Spleen (tissue), 11 donors: ENCODE measurements around the gene VSTM2L. TPM values are rescaled to one million over a fixed set of nuclear protein-coding genes. Genes with fewer than 3 reads are reported as not detected.

Experiments used
- DNase-seq: peaks from one replicate; pipeline ENCODE4 v3.0.0-alpha.2; 2020
- H3K27ac ChIP-seq, 8 donors: fragments of 200-600 bp; sonication (generic) in 7 of 8; 1 replicate in 4 of 8; 2 replicates in 4 of 8; pipeline versions ENCODE4 v1.5.0 to v1.8.0; 2016 to 2021; ENCODE audit warnings: inconsistent platforms in 4 of 8, mild to moderate bottlenecking in 4 of 8, moderate library complexity in 1 of 8
- H3K27me3 ChIP-seq, 7 donors: fragments of 200-600 bp; sonication (generic) in 6 of 7; replicated peaks in 1 of 7; 1 replicate in 4 of 7; 2 replicates in 3 of 7; pipeline versions ENCODE4 v1.5.0 to v1.8.0; 2016 to 2021; ENCODE audit warnings: inconsistent platforms in 3 of 7, mild to moderate bottlenecking in 1 of 7
- H3K36me3 ChIP-seq, 6 donors: fragments of 200-600 bp; sonication (generic) in 5 of 6; 1 replicate in 4 of 6; 2 replicates in 2 of 6; pipeline versions ENCODE4 v1.5.0 to v1.8.0; 2016 to 2021; ENCODE audit warnings: inconsistent platforms in 2 of 6
- H3K4me1 ChIP-seq, 6 donors: fragments of 200-600 bp; sonication (generic) in 5 of 6; 1 replicate in 3 of 6; 2 replicates in 3 of 6; pipeline versions ENCODE4 v1.5.0 to v1.8.0; 2016 to 2021; ENCODE audit warnings: inconsistent platforms in 3 of 6
- H3K4me3 ChIP-seq, 8 donors: fragments of 200-600 bp; sonication (generic) in 7 of 8; 1 replicate in 4 of 8; 2 replicates in 4 of 8; pipeline versions ENCODE4 v1.5.0 to v1.8.0; 2016 to 2021; ENCODE audit warnings: inconsistent platforms in 4 of 8, mild to moderate bottlenecking in 4 of 8, moderate library complexity in 2 of 8
- H3K9me3 ChIP-seq, 8 donors: fragments of 200-600 bp; sonication (generic) in 7 of 8; 1 replicate in 4 of 8; 2 replicates in 4 of 8; pipeline versions ENCODE4 v1.5.0 to v1.8.0; 2016 to 2021; ENCODE audit warnings: inconsistent platforms in 4 of 8
- CTCF ChIP-seq, 11 experiments: fragments of 200-600 bp in 7 of 11; fragments of 450-650 bp in 4 of 11; sonication (generic) in 4 of 11; IDR thresholded peaks in 8 of 11; conservative IDR thresholded peaks in 3 of 11; 1 replicate in 7 of 11; 2 replicates in 4 of 11; pipeline versions ENCODE4 v1.4.0 to v1.8.0; 2016 to 2021; ENCODE audit warnings: antibody characterized with exemption in 11 of 11, inconsistent platforms in 4 of 11, mild to moderate bottlenecking in 1 of 11
- POLR2A ChIP-seq, 3 donors: fragments of 450-650 bp; IDR thresholded peaks; one replicate each; pipeline ENCODE4 v1.5.1; 2017; ENCODE audit warnings: antibody characterized with exemption in 3 of 3, mild to moderate bottlenecking in 1 of 3
- POLR2AphosphoS5 ChIP-seq, 3 donors: sonication (generic); formaldehyde crosslinking; IDR thresholded peaks; one replicate each; pipeline ENCODE4 v1.5.1; 2017; ENCODE audit warnings: antibody characterized with exemption in 3 of 3
- WGBS, 5 donors: extraction: QIAGEN DNeasy Blood & Tissue Kit in 3 of 5; methylation state at CpG; one replicate each; pipeline versions ENCODE4 v1.1.5 to v1.1.7; 2013 to 2018; 5-methylcytosine and 5-hydroxymethylcytosine counted together
- intact Hi-C: fragments of 100-400 bp; cut with DNase I; formaldehyde crosslinking; loops from one replicate; pipeline ENCODE4 v1.15.0; 2023; ENCODE audit warnings: low total_unique reads
- polyA plus RNA-seq, 3 donors: library from polyadenylated mRNA; stranded (reverse); fragments of 200-250 nt; gene quantifications; one replicate each; pipeline ENCODE4 v1.2.1, GENCODE V29; 2013
- total RNA-seq, 7 donors: library from RNA; depleted of rRNA in 3 of 7; stranded (reverse); fragments of >200 nt in 3 of 7; fragmentation: NEBNext Ultra II Directional in 4 of 7; extraction: Animal tissue kit (Norgen Biotek cat#: 25700) in 4 of 7; gene quantifications; one replicate each; pipeline versions ENCODE4 v1.1.0 to v1.2.1, GENCODE V29; 2016 to 2021
- donor health status: healthy with polysubstance abuse.
- donor health status: DM: no; HTN: no; CAD: no; lungs with moderate emphysema.
- donor health status: DM: no; HTN: no; CAD: no.
- donor health status: Bipolar disorder and iron deficiency.
- donor health status: healthy.
- donor health status: DM: no; HTN: no; CAD: no.
- donor health status: DM: yes; HTN: yes; CAD: no.

The VSTM2L gene
- total and polyA plus RNA-seq, 10 donors = 1.7 to 88.7 (median 24.6) TPM

DNA sequence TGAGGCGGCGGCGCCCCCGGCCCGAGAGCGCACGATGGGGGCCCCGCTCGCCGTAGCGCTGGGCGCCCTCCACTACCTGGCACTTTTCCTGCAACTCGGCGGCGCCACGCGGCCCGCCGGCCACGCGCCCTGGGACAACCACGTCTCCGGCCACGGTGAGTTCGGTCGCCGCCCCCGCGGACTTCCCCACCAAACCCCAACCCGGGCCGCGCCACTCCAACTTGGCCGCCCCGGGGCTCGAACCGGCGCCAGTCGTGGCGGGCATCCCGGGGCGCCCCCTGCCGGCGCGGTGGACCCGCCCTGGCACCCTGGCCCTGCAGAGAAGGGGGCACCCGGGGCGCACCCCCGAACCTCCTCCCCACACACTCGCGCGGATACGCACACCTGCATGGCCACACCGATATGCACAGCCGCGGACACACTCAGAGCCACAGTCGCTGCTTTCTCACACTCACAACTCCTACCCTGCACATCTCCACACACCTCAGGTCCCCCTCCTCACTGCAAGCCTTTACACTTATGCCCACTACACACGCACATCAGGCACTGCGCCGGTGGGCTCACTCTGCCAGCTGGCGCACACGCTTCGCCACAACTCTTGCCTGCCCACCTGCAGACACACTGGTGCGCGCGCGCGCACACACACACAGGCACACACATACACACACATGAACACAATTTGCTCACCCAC, 535 bp downstream of the VSTM2L start:
- 26 to 59% (median 35%) methylated on average over 24 to 67 of the region's 67 CpGs for WGBS, 5 donors
- Histone ChIP-seq H3K36me3 (no peaks in the 10 kb centered on the region), H3K27me3 (peaks cover 0 to 87% (median 38%) of the 10 kb centered on the region in 7 donors), H3K4me1 (peaks cover 3 to 39% (median 17%) of the 10 kb centered on the region in 6 donors), H3K9me3 (no peaks in the 10 kb centered on the region), H3K27ac (peak overlapping the region in 5 of 8 donors; percentile 60 to 77 (median 66)), H3K4me3 (peak overlapping the region; percentile 39 to 74 (median 42))
- no peak for TF ChIP-seq POLR2AphosphoS5 (IDR thresholded peaks at IDR 0.05)
- TF ChIP-seq POLR2A (IDR thresholded peaks at IDR 0.05) = no peak
- peak in 6 of 11 experiments; percentile 28 to 50 (median 44) for TF ChIP-seq CTCF (IDR thresholded peaks at IDR 0.05 in 8 of 11, conservative IDR thresholded peaks at IDR 0.05 in 3 of 11)
- intact Hi-C loops = no loop called here
- DNase-seq = no peak

DNA sequence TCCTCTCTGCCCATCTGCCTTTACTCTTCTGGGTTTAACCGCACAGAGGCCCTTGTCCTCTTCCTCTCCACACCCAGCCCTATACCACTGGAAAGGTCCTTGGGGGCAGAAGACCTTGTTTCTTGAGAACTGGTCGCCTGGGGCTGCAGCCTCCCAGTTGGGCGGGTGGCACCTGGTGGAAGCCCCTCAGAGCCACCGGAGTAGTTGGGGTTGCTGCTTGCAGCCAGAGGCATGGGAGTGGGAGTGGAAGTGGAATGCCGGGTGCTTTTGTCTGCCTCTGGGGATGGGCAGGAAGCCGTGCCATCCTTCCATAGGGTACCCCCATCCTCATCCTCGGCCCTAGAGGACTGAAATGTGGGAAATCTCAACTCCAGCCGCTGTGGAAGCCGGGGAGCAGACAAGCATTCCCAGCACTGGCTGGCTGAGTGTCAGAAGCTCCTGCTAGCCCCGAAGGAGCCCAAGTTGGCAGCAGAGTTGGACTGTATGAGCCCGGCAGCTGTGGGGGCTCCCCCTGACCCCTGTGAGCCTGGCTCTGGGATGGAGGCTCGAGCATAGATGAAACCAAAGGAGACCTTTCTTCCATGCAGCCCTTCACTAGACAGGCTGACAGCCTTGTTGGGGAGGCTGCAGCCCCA, 1.2 kb downstream of the VSTM2L start:
- DNase-seq = no peak
- intact Hi-C loops = no loop called here
- H3K9me3 ChIP-seq = no peaks in the 10 kb centered on the region

GRCh38 chr20:37904845-37905373, 2.0 kb downstream of the VSTM2L start:
- 59 to 76% (median 74%) methylated on average over 7 to 8 of the region's 8 CpGs for WGBS, 5 donors
- intact Hi-C loops = no loop called here
- Histone ChIP-seq H3K4me1 (peaks cover 3 to 39% (median 17%) of the 10 kb centered on the region in 6 donors), H3K9me3 (no peaks in the 10 kb centered on the region), H3K4me3 (peak overlapping the region in 5 of 8 donors; percentile 39 to 74 (median 52)), H3K27me3 (peaks cover 0 to 98% (median 38%) of the 10 kb centered on the region in 7 donors), H3K36me3 (no peaks in the 10 kb centered on the region), H3K27ac (peak overlapping the region in 3 of 8 donors; percentile 5 to 77 (median 18))
- TF ChIP-seq POLR2AphosphoS5 (IDR thresholded peaks at IDR 0.05) (no peak), POLR2A (IDR thresholded peaks at IDR 0.05) (no peak), CTCF (IDR thresholded peaks at IDR 0.05 in 8 of 11, conservative IDR thresholded peaks at IDR 0.05 in 3 of 11) (no peak)
- DNase-seq = no peak

More for the DNA sequence above, 1.2 kb downstream of the VSTM2L start:
- WGBS, 5 donors = 59 to 69% (median 67%) methylated on average over 10 to 12 of the region's 12 CpGs
- Histone ChIP-seq H3K36me3 (no peaks in the 10 kb centered on the region), H3K4me3 (peak overlapping the region; percentile 9 to 74 (median 42)), H3K27me3 (peaks cover 0 to 94% (median 38%) of the 10 kb centered on the region in 7 donors), H3K27ac (peak overlapping the region in 2 of 8 donors; percentile 66 to 77), H3K4me1 (peaks cover 3 to 39% (median 17%) of the 10 kb centered on the region in 6 donors)
- TF ChIP-seq POLR2A (IDR thresholded peaks at IDR 0.05) (no peak), POLR2AphosphoS5 (IDR thresholded peaks at IDR 0.05) (no peak), CTCF (IDR thresholded peaks at IDR 0.05 in 8 of 11, conservative IDR thresholded peaks at IDR 0.05 in 3 of 11) (no peak)
